ENCODE measurements around the gene MPRIP.

The MPRIP gene

DNA sequence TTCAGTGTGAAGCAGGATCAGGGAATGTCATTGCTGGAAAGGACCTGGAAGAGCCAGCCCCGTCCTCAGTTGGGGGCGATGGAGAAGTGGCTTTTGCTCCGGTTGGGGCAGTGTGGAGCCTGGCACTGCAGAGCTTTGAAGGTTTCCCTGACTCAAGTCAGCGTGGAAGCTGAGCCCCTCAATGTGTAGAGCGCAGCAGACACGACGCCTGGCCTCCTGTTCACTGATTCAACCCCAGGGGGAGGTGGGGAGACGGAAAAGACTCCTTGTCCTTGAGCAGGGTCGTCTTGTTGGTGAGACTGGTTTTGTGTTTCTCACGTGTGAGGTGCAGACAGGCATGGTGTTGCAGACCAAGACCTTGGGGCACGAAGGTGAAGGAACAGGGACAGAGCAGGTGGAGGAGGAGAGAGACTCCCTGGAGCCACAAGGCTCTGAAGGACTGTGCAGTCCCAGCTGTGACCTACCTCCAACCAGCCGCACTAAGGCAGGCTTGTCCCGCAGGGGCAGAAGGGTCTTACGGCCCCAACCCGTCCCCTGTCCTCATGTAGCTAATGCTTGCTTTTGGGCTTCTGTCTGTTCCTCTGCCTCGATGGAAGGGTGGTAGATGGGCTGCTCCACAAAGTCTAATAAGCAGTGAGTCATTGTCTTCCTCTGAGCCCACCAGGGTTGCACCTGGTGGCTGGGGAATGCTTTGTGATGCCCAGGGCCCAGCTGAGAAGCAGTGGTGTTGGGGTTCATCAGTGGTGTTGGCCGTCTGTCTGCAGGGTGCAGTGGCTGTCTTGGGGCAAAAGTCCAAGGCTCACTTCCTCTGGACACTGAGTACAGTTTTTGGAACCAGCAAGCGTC is 47.8 kb downstream of the MPRIP start:
- no peak for DNase-seq

DNA sequence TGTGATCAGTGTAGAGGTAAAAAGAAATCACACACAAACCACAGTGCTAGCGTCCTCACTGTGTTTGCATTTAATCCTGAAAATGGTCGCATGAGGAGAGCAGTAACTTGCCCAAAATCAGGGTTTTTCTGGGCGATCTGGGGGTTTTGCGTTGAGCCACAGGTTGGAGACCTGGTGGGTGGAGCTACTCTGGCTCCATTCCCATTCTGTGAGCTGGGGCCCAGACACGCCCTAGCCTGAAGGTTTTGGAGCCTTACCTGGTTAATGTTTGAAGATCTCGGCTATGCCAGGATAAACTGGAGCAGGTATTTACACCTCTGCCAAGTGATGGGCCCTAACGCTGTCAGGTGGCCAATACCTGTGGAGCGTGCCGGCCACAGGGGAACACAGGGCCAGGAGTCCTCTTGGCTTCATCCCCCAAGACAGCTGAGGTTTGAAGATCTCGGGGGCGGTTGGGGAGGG is 48.4 kb downstream of the MPRIP start:
- DNase-seq, result no peak

DNA sequence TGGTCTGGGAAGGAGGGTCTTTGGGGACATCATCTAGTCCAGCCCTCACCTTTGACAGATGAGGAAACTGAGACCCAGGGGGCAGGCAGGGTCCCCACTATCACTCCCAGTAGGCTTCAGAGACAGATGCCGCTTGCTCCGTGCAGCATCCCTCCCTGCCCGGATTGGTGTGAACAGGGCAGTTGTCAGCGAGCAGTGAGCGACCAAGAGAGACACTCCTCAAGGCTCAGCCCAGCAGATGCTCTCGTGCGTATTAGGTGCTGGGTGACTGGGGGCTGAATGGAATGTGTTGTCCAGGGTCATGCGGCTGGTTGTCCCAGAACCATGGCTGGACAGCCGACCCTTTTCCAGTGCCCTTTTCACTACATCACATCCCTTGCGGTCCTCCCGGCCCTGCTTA is 49.0 kb downstream of the MPRIP start:
- DNase-seq, result no peak

DNA sequence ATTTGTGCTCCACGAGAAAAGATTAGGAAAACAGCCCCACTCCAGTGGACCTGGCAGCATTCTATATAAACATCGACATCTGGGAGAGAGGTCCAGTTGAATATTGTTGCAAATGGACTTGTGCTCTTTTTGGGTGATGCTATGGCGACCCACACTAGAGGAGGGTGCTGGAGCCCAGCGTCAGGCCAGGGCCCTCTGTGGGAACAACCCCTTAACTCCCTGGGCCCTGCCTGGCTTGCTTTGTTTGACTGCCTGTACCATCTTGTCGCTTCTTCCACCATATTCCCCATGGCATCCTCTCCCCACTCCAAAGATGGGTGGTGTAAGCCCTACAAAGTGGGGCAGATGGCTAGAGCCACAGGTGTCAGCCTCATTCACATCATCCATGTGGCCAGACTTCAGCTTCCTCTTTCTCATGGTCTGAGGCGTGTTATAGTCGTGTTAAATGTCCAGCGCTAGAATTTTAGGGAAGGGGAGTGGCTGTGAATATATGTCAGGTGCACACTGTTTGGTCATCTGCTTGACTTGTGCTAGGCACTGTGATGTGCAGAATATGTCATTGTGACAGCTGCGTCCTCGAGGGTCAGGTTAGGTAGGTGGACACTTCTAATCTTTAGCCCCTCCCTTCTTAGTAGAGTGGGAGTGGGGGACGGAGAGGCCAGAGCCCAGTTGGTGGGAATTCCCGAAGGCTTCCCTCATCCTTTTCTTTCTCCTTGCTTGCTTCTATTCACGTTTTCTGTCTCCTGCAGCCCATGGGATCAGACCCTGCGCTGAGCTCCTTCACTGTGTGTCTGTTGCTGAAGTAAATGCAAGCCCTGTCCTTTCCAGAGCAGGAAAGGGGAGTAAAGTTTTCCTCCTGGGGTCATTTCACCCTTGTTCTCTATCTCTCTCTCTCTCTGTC is 49.8 kb downstream of the MPRIP start:
- no peak for DNase-seq

DNA sequence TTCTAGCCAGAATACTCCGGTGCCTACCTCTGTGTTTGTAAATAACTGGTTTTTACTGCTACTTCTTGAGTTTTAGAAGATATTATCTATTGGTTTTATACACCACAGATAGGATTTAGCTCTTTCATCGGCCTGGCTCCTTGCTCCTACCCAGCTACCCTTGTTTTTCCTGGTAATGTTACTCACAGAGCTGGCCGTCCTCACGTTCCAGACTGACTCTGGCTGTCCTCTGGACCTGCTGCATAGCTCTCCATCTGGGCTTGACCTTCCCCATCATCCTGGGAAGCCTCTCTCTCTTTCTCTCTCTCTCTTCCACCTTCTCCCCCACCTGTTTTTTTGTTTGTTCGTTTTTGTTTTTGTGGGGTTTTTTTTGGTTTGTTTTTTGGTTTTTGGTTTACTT is 51.5 kb downstream of the MPRIP start:
- DNase-seq, result no peak

DNA sequence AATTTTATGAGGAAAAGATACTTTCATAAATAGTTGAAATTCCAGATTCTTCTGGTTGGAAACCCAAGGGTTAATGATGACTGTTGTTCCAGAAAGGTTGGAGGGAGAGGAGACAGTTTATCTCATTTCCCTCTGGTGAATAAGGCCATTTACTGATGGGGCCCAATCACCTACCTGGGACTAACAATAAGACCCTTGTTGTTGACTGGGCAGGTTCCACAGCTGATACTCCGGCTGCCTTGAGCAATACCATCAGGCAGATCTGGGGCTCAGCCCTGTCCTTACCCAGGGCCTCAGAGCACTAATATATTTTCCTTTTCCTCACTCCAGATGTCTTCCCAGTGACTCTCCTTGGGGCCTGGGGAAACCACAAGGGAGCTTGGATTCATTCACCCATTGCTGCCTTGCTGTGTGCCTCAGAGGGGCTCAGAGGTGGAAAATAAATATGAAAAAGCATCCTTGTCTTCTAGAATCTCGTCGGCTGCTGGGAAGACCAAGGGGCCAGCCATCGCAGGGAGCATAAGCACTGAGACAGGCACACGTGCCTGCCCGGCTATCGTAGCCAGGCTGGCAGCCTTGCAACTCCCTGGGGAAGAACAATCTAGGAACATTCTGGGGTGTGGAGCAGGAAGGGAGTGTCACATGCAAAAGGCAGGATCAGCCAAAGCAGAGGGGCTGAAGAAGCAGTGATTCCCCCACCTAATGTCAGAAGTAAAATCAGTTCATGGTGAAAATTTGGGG is 54.4 kb downstream of the MPRIP start:
- no peak for DNase-seq

DNA sequence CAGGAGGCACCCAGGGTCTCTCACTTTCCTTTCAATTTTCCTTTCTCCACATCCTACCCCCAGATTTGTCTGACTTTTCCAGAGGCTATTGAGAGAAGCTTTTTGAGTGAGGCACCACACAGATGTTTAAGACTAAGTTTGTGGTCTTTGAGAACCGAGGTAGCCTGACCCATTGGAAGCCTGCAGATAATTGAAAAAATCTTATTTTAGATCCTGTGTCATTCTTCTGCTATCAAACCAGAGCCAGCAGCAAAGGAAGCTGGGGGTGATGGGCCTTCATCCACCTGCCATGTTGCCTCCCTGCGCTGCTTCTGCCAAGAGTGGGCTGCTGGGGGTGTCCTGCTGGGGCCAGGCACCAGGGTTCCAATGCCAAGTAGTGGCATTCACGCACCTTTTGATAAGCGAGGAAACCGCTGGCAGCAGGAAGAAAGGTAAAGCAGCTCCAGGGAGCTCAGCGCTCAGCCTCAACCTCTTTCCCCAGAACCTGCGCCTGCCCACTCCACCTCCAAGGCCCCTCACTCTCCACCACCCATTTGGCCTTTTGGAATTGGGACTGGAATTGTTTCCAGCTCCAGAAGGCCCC is 55.6 kb downstream of the MPRIP start:
- no peak for DNase-seq

DNA sequence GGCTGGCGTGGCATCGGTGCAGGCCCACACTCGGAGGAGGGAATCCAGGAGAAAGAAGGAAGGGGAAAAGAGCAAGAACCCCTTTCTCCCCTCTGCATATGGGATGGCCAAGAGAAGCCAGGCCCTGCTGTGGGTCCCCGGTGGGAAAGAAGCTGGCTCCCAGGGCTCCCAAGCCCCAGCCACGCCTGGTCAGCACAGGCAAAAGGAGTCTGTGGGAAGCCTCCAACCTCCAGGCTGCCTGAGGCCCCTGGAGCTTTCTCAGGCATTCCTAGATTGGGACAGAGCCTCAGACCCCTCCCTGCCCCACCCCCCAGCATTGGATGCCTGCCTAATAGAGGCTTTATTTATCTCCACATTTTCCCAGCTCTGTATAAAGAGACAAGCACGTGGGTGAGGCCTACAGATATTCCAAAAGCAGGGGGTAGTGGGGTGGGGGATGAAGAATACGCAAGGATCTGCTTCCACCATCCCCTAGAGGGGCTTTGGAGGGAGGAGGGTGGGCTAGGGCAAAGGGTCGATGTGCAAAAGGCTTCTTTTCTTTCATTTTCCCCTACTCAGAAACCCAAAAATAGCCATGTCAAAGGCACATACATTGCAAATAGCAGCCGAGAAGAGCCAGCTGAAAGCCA is 56.4 kb downstream of the MPRIP start:
- no peak for DNase-seq

DNA sequence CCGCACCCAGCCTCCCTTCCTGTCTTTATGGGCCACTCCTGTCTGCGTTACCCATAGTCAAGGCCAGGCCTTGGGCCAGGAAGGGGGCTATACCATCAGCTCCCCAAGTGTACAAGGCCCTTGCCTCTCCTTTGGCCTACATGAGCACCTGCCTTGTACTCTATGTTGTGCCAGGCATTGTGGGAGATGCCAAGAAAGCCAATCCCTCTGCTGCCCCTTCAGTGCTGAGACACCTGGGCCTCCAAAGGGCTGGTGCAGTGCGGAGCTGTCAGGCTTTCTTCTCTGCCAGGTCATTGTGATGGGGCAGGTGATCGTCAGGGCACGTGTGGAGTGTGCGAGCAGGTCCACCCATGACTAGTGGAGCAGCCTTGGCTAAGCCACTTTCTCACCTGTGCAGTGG is 59.9 kb downstream of the MPRIP start:
- no peak for DNase-seq

DNA sequence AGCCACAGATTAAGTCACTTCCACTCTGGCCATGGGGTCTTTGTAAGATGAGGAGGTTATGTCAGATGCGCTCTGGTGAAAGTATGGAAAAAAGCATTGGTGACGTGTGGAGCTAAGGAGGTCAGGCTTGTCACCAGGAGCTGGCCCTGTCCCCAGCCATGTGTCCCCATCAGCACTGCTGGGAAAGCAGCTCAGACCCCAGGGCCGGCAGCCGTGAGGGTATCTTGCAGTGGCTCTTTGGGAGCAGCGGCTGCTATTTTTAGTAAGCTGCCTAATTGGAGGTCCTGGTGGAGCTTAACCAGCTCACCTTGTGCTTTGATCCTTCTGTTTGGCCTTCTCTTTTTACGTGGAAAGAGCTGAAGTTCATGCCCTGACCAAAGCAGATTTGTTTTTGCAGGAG is 60.9 kb downstream of the MPRIP start:
- DNase-seq, result no peak

DNA sequence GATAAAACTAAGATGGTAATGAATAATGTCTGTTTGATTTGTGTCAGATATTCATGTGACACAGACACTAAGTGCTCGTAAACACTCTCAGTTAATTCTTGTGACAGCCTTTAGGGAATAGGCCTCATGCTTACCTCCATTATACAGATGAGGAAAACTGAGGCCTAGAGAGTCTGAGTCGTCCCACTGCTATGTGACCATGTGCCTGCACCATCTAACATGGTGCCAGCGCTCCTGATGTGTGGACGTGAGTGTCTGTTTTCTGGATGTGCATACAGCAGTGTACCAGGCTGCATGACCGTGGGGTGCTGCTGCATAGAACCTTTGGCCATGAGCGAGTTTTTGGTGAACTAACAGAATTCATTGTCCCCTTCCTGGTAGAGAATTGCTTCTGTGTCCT is 61.8 kb downstream of the MPRIP start:
- no peak for DNase-seq

DNA sequence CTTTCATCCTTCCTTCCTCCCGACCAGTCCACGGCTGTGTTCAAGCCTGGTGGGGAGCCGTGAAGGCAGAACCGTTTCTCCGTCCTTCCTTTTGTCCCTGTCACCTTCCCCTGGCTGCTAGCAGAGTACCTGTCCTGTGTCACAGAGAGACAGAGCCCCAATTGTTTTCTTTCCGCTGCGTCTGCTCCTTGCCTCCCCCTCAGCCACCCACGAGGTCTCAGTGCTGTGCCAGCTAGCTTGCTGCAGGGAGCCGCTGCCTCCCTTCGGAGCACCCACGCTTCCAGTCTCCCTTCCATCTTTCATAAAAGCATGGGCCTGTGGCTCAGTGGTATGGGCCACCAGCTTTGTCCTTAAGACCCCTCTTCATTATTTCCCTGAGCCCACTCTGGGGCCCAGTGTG is 62.2 kb downstream of the MPRIP start:
- peak; percentile 31 for DNase-seq

DNA sequence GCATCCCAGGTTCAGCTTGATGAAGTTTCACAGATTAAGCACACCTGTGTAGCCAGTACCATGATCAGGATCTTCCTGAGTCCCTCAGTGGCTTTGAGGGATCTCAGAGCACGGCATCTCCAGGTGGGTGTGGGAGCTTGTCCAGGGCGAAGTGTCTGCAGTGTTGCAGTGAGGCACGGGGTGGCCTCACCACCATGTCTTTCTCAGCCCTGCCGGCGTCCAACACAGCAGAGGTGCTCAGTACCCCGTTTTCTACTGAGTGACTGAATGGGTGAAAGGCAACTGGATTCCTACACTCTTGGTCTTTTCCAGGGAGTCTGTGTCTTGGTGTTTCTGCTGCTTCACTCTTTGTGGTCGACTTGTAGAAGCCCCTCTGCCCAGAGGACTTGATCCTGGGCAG is 63.7 kb downstream of the MPRIP start:
- no peak for DNase-seq

DNA sequence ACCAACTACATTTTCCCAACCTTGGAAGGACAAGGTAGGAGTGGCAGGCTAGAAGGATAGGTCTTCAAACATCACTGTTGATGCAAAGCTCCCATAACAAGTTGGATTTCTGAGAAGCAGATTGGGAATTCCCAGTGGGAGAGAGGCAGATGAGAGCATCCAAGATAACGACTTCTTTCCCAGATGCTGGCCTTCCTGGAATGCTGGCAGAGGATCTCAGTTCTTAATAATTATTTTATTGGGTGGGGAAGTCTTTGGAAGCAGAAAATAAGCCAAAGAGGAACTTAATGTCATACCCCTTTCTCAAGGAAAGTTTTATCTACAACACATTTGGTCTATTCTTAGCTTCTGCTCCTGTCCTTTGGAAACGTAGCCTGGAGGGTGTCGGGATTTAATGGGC is 64.5 kb downstream of the MPRIP start:
- no peak for DNase-seq

DNA sequence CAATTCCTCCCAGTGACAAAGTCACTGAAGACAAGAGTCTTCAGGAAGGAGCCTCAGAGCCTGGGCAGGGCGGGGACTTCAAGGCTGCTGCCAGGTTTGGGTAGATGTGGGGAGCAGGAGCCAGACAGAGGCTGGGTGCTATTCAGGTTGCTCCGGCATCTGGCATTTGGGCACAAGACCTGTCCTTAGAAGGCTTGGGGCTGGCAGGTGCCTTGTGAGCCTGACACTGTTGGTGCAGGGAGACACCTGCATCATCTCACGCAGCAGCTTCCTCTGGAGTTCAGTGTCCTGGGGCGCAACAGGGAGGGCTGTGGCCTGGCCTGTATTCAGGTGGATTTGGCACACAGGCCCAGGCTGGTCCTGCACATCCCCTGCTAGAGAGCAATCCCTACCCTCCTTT is 65.0 kb downstream of the MPRIP start:
- DNase-seq, result no peak

DNA sequence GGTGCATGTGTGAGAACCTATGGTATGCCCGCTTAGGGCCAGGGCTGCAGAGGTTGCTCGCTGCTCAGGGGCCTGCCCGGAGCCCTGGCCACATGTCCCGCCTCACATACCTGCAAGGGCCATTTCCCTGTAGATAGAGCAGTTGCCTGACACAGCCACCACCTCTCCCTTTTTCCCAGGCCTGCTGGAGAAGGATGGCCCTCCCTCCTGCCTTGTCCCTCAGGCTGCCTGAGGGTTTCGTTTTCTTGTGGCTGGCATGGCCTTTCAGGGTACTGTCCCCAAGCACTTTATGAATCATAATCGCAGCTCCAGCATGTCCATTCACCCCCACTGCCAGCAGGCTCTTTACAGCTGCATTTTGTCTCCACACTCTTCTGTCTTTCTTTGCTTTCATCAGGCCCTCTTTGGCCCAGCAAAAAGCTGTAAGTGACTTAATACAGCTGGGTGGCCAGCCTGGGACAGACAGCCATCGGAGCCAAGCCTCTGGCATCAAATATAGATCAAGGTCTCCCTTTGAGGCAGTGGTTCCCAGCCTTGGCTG is 65.7 kb downstream of the MPRIP start:
- no peak for DNase-seq

DNA sequence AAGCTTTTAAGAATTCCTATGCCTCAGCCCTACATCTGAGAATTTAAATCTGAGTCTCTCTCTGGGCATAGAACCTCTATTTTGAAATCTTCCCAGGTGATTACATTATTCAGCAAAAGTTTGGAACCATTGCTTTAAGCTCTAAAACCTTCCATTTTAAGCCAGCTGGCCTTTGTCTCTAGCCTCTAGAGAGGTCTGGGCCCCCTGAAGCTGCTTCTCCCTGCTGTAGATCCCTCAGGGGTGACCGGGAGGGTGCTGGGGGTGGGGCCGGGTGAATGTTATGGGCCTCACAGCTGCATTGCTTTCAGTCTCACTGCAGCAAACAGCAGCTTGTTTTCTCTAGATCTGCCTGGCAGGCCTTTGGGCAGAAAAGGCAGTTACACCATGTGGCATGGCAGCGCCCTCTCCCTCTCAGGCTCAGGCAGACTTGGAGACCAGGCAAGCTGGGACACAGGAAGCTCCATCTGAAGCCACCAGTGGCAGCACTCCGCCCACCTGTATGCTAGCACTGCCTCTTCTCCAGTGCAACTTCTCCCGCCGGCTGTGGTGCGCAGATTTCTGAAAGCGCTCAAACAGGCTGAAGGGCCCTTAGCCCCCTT is 66.3 kb downstream of the MPRIP start:
- DNase-seq, result peak; percentile 79

DNA sequence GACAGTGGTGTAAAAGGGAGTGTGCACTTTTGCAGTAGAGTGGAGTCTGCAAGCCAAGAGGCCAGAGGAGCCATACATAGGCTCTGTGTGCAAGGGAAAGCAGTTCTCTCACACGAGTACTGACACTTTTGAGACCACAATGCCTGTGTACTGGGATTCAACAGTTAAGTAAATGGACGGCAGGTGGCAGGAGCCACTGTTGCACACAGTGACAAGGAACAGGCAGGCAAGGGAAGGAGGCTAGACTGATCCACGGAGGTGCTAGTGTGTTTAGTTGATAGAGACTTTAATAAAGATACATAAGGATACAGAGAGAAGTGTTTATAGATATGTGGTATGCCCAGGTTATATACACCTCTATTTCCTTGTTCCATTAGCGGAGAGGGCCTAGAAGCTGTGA is 67.0 kb downstream of the MPRIP start:
- no peak for DNase-seq

DNA sequence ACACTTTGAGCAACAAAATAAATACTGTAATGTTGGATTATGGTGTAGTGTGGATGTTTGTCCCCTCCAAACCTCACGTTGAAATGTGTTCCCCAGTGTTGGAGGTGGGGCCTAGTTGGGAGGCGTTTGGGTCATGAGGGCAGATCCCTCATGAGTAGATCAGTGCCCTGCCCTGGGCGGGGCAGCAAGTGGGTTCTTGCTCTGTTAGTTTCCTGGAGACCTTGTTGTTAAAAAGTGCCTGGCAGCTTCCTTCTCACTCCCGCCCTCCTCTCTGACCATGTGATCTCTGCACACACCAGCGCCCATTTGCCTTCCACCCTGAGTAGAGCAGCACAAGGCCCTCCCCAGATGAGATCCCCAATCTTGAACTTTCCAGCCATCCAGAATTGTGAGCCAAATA is 67.7 kb downstream of the MPRIP start:
- no peak for DNase-seq

DNA sequence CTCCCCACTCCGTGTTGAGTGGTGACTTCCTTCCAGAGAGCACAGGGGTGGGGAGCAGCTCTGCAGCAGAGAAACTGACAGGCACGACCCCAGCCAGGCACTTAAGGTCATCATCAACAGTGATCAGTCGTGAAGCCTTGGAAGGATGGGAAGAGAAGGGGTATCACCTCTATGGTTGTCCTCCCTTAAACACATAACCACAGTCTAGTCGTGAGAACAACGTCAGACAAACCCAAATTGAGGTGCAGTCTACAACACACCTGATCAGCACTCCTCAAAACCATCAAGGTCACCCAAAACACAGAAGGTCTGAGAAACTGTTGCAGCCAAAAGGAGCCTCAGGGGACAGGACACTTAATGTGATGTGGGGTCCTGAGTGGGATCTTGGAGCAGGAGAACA is 68.3 kb downstream of the MPRIP start:
- no peak for DNase-seq

Measured in midbrain (tissue), 1 donor.